AG08396 (cell line): Measurements from ENCODE around the gene STK26.
"Not testable (repeated sequence)": the region's sequence is repeated elsewhere in the genome, so short reads cannot be mapped to it uniquely, and the experiment has no call there.

Experiments used
- DNase-seq: peaks from one replicate; pipeline ENCODE4 v3.0.0; 2012; ENCODE audit warnings: low spot score, mixed read lengths

STK26 gene

DNA sequence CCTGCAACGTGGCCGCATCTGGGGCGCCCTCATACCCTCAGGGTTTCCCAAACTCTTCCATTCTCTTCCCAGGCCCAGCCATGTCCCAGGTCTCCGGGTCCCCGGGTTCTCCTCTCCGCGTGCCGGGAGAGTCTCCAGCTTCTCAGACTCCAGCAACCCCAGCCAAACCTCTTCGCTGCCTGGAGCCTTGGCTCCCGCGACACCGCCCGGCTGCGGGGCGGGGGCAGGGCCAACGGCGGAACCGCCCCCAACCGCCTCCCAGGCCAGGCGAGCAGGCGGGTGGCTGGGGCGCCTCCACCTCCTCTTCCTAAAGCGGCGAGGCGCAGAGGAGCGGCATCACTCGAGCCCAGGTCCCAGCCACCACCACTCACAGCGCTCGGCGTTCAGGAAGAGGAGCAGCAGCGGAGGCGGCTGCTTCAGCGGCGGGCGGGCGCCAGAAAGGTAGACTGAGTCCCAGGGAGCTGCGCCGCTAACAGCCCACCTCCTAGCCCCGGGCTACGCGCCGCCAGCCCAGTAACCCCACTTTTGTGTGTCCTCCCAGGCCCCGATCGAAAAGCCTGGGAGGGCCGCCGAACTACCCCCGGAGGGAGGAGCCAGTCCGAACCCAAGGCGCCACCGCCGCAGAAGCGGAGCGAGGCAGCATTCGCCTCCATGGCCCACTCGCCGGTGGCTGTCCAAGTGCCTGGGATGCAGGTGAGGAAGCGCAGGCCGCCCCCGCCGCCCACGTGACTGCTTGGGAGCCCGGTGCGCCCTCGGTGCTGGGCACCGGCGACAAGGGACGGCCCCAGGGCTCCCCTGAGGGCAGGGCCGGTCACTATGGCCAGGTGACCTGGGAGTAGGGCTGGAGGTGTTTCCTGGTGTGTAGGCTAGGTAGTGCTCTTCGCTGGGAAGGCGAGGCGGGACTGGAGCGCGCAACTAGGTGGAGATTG is at the start of gene STK26:
Gene STK26, plus strand, starts transcription at position 336 of the 929 bp plus-strand sequence. Its CDS starts 316 bp downstream, at position 652.
- peak; percentile 51 for DNase-seq

DNA sequence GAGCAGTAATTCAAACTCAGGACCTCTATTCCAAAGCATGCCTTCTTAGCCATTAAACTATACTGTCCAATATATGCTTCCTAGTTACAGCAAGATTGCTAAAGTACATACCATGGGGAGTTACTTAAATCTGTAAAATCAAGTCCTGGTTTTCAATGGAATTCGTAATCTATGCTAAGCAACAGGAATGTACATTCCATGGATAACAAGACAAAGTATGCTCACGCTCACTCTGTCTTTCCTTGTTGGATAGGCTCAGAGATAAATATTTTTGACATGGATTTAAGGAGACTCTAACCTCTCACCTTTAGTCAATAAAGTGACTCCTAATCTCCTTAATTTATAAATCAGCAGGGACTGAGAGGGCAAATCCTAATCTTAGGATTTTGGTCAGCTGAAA is 47.3 kb upstream of the STK26 start:
- no peak for DNase-seq

DNA sequence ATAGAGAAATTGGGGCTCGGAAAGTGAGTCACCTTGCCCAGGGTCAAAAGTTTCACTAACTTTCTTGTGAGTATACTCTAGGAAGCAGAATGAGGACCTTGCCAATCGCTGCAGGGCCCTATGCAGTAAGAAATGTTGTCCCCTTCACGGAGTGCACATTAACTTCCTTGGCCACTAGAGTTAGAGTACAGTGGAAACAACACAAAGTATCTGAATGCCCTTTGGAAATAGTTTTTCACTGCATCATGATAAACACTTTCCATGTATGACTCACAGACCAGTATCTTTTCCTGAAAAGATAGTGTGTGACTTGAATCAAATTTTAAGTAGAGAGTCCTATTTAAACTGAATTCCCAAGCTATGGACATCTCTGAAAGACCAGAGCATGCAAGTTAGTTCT is 45.5 kb upstream of the STK26 start:
- DNase-seq: no peak

DNA sequence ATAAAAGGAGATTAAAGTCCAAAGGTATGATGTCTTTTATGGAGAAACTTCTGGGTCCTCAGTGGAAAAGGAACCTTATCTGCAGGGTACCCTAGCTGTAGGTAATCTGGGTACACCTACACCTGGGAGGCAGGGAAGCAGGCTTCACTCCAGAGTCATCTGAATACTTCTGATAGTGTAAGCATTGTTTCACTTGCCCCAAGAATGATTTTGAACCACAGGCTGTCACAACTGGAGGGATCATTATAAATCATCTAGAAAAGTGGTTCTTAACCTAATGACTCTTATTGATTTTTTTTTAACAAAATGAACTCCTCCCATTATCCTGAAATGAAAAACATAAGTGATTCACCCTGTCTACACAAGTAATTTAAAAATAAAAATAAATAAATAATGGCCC is 44.0 kb upstream of the STK26 start:
- no peak for DNase-seq

DNA sequence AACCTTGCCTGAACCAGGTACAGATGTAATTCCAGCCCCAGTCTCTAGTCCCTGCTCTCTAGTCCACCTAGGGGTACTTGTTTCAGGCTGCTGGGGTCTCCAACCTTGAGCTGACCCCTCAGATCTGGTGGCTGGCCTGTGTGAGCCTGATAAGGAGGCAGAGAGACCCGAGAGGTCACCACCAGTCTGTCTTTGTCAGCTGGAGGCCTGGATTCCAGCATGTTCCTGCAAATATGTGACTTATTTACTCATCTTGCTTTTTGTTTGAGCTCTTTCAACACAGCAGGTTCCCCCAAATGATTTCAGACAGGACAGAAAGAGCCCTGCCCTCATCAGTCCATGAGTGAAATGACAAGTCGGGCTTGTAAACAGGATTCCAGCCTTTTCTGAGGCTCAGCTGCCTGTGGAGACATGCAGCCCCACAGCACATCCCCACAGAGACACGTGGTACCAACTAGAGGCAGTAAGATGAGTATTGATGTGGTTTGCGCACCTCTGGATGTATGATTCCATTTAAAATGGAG is 37.5 kb upstream of the STK26 start:
- no peak for DNase-seq

DNA sequence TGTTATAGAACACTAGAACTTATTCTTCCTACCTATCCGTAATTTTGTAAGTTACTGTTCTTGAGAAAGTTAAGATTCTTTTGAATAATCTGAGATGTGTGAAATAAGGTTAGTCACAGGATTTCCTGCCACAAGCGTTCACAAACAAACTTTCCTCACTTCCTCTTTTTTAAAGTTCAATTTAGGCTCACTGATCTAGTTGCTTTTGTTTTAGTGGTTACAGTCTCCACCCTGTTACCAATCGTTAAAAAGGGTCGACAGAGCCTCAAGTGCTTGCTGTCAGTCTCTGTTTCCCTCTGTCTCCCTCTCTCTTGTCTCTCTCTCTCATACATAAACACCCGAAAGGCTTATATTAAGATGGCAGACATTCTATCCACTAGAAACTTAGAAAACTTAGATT is 35.9 kb upstream of the STK26 start:
- DNase-seq: no peak

DNA sequence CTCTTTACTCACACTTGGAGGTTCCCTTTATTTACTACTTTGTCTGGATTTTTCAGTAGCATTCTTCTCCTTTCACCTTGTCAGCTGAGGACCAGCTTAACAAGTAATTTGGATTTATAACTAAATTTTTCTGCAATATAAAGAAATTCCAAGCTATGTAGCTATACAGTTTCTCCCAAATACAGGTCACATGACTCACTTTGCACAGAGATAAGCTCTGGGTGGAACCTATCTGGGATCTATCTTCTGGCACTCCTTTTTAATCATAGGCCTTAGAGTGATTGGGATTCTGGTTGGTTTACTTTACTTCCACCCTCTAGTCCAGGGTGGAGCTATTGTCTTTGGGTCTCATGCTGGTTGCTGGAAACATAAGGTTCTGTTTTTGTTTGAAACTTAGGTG is 34.9 kb upstream of the STK26 start:
- DNase-seq: no peak

DNA sequence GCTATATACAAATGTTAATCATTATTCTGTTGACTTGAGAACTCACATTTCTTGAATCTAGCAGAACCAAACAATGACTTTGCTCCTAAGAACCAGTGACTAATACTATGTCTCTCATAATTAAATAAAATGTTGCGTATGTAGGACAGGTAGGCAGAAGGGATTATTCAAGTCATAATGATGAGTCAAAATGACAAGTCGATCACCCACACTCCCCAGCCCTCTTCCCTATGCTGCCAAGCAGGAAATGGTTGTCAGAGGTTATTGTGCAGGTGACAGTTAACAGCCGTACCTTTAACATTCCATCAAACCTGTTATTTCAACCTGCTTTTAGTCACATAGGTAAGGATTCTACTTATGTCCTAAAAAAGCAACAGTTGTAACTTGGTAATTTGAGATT is 22.0 kb upstream of the STK26 start:
- no peak for DNase-seq

DNA sequence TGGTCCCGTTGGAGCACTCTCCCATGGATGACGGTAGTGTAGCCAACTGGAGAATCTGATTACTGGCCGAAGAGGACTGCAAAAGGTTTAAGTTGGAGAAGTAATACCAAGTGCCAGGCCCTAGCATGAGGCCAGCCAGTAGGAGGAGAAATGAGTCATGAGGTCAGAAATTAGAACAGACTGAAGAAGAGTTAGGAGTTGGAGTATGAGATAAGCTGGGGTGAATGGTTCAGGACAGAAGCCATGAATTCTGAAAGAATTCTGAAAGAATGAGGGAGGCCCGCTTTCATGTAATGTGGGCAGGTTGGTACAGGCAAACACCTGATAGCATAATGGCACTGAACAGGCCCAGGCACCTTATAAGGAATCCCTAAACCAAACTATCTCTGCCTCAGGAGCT is 18.4 kb upstream of the STK26 start:
- DNase-seq: no peak

DNA sequence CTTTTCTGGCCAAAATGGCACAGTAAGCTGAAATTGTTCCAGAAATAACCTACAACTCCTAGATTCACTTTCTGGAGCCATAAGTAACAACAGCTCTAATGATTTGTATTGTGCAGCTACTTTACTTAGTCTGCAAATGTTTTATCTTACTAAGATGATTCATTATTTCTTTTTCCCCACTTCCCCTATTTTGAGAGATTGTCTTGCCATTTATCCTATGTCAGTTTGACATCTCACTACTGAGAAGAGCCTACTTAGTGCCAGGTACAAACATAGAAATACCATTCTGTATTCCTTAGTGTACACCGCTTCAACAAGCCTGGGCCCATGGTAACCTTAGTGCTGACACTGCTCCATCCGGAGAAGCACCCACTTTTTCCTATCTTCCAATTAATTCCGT is 13.8 kb upstream of the STK26 start:
- DNase-seq: no peak

DNA sequence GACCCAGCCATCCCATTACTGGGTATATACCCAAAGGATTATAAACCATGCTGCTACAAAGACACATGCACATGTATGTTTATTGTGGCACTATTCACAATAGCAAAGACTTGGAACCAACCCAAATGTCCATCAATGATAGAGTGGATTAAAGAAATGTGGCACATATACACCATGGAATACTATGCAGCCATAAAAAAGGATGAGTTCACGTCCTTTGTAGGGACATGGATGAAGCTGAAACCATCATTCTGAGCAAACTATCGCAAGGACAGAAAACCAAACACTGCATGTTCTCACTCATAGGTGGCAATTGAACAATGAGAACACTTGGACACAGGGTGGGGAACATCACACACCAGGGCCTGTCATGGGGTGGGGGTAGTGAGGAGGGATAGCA is 12.9 kb upstream of the STK26 start:
- DNase-seq: not testable (repeated sequence)

DNA sequence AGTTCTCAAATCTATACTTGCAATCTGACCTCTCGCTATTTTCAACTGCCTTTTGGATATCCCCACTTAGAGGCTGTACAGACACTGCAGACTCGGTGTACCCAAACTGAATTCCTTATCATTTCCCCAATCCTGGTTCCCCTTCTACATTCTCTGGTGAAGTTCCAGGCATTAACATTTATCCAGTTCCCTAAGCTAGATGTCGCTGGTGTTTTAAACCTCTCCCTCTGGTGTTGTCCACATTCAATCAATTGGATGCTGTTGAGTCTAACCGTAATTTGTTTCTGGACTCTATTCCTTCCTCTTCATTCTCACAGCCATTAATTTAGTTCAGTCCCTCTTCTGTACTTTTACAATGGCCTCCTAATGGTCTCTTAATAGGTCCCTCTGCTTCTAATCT is 7.2 kb upstream of the STK26 start:
- DNase-seq: no peak

DNA sequence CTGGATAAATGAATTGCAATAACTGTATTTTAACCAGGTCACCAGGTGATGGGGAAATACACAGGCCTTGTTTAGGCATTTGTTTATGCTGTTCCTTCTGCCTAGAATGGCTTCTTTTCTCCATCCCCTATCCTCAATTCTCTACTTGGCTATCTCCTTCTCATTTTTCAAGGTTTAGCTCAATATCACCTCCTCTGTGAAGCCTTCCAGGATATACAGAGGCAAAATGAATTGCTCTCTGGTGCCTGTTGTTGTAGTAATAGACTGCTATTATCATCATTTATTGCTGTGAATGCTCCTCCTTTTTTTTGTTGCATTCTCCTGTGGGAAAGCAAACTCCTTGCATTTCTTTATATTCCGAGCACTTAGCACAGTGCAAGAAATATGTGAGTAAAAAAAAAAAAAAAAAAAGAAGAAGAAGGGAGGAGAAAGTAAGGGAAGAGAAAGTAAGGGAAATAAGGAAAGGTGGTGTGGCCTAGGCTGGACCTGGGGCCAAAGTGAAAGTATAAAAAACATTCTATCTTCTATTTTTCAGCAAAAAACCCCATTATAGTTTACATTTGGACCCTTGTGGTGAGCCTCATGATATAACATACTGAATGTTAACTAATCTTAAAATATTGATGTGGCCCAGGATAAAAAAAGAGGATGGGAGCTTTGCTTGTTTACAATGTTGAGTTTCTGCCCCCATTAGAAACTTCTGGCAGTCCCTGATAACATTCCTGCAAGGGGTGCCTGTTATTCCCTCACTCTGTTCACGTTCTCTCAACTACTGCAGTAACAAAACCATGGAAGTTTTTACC is 6.3 kb upstream of the STK26 start:
- DNase-seq: no peak

DNA sequence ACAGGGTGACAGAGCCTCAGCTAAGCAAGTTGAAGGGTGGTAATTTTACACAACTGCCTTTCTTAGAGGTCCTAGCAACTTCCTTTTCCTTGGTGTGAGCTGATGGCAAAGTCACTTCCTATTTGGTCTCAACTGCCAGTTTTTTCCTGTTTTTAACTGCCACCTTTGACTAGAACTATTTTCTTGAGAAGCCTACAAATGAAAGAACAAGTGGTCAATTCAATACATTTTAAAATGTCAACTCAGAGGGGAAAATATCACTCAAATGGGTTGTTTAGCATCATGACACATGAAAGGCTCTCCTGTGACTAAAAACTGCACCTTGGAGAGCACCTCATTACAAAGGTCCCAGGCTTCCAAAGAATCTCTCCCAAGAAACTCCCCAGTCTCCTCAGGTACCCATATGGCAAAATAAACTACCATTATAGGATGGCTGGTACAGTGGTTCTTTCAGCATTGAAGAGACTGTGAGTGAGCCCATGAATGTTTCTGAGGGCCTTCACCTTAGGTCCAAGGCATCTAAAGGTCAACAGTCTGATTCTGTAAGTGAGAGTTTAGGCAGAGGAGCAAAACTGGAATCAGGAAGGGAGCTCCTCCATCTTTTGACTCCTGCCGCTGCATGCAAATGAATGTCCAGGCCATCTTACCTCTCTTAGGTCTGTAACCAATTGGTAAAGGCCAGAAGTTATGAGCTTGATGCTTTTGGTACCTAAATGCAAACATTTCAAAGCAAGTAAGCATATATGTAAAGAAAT is 5.5 kb upstream of the STK26 start:
- no peak for DNase-seq

DNA sequence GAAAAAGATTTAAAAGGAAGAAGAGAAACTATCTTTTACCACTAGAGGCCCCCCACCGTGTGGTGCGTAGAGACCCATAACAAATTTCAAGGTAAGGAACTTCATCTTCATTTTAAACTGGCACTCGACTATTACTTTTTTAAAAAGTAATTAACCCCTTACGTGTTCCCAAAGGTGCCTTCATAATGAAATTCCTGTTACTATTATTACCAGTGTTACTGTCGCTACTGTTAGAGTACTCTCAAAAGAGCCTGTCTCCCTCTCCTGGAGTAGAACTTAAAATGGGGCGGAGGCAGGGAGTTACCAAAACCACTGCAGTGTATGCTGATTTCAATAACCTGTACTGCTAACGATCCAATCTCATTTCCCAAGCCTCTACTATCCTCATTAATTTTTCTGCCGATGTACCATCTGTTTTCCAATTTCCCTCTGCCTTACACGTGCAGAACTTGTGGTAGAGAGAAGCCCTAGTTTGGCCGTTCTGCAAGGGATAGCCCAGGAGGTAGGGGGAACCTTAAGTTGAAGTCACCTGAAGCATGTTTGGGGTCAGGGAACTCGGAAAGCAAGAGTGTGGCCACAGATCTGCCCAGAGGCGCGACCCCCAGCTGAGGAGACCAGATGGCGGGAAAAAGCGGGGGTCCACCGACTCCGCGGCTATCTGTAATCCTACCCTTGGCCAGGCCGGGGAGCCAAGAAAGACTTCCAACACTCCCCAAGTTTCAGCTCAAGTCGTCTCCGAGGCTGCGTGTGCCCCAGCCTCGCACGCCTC is 720 bp upstream of the STK26 start:
- DNase-seq: no peak

DNA sequence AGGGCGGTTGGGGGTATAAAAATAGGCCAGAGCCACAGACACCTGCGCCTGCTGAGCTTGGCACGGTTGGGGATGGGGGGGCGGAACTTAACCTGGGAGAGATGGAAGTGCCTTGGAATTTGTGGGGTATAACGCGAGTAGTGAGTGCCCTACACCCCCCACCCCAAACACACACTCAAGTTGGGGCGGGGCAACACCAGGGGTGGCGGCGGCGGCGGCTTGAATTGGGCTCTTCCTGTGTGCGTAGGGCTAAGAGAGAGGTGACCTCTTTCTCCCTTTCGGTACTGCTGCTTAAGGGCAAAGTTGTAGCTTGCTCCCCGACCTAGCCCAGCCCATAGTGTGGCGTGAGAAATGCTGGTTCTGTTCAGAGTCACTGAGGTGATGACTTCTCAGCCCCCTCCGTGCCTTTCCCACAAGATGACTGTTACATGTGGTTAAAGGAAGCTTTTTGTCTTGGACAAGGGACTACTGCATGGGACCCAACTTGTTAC is 839 bp downstream of the STK26 start:
- no peak for DNase-seq

DNA sequence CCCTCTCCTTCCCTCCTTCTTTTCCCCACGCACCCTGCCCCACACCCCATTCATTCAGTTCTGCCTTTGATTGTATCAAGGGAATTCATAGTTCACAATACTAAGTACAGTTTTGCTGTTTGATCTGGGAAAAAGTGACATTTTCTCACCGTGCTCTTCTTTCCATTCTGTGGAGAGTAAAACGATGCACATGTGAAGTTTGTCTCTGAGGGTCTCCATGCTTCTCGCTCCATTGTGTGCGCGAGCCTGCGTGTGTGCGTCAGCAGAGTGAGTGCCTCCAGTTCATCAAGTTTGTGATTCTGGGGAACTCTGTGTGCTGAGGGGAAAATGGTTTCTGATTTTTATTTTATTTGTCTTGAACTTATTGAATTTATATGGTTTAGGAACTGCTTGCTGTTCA is 1.9 kb downstream of the STK26 start:
- DNase-seq: no peak

DNA sequence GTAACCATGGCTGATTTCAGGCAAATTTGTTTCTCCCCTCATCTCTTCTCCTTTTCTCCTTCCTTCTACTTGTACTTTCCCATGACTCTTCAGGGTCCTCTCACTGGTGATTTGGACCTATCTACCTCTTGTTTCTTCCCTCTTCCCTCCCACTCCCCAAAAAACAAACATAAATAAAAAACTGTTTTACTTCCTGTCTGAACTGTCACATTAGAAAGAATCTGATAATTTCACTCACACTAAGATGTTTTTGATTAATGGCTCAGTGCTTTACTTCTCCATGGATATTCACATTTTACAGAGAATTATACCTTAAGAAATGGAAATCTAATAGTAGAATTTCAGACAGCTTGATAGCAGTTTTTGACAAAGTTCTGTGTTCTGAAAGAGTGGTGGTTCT is 7.2 kb downstream of the STK26 start:
- DNase-seq: no peak

DNA sequence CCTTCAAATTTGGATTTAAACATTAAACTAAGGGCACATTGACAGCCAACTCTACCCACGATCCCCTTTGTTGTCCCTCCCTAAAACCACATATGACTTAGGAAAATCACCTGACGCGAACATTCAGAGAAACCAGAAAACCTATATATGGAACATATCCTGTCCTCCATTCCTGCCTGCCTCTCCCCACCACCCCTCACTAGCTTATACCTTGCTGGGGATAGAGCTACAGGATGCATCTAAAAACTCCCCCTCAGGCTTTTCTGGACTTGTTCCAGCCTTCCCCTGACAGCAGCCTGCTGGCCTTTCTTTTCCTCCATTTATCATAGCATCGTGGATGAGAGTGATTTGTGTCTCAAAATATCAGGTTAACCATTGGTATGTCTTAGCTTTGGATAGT is 8.8 kb downstream of the STK26 start:
- DNase-seq: no peak

DNA sequence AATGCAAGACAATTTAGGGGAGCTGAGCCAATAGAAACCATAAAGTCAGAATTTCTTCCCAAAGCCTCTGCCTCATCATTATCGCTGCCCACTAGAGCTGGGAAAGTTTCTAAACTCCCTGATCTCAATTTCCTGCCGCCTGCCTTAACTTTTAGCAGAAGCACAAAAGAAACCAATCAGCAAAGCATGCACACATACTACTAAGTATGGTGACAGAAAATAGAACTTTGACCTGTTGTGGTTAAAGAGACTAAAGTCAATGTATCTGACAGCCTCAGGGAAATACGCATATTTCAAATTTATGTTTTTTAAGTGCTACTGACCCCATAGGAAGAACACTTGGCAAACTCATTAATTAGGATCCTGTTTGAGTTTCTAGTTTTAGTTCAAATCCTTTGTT is 10.1 kb downstream of the STK26 start:
- DNase-seq: no peak

DNA sequence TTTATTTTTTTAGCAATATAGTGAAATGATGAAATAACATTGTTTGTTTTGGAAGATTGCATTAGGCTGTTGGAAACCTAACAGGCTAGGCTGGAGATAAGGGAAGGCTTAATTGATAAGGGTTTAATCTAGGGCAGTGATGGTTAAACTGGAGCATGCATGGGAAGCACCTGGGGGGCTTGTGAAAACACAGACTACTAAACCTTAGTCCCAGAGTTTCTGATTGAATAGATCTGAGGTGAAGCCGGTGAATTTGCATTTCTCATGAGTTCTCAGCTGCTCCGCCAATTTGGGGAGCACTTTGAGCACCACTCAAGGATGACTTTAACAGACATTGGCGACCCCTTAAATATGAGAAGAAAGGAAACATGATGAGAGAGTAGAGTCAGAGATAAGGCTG is 11.5 kb downstream of the STK26 start:
- DNase-seq: no peak
